Coronary artery (tissue), 2 donors: Measurements from ENCODE around the gene GTPBP6.
"Not testable (repeated sequence)": the region's sequence is repeated elsewhere in the genome, so short reads cannot be mapped to it uniquely, and the experiment has no call there.

Source experiments
- DNase-seq: peaks from one replicate; pipeline ENCODE4 v3.0.0-alpha.2; 2017; ENCODE audit warnings: low spot score
- H3K27ac ChIP-seq, 2 donors: fragments of 200-600 bp; sonication (generic); one replicate each; pipeline ENCODE4 v1.5.1; 2016 to 2019
- H3K4me3 ChIP-seq: fragments of 200-600 bp; sonication (generic); 2 replicates; pipeline ENCODE4 v1.5.1; 2016; ENCODE audit warnings: mild to moderate bottlenecking, moderate library complexity
- TF ChIP-seq, protein P1 (sequence below): fragments of 200-600 bp; sonication (generic); IDR thresholded peaks from one replicate; pipeline ENCODE4 v1.5.1; 2019; ENCODE audit warnings: antibody characterized with exemption

The GTPBP6 gene

GRCh38 chrX:270848-271367 lies 47.7 kb downstream of the GTPBP6 start:
- TF ChIP-seq, protein P1, sequence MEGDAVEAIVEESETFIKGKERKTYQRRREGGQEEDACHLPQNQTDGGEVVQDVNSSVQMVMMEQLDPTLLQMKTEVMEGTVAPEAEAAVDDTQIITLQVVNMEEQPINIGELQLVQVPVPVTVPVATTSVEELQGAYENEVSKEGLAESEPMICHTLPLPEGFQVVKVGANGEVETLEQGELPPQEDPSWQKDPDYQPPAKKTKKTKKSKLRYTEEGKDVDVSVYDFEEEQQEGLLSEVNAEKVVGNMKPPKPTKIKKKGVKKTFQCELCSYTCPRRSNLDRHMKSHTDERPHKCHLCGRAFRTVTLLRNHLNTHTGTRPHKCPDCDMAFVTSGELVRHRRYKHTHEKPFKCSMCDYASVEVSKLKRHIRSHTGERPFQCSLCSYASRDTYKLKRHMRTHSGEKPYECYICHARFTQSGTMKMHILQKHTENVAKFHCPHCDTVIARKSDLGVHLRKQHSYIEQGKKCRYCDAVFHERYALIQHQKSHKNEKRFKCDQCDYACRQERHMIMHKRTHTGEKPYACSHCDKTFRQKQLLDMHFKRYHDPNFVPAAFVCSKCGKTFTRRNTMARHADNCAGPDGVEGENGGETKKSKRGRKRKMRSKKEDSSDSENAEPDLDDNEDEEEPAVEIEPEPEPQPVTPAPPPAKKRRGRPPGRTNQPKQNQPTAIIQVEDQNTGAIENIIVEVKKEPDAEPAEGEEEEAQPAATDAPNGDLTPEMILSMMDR = no peak
- no peak for DNase-seq
- Histone ChIP-seq H3K27ac (no peak overlapping the region), H3K4me3 (no peak overlapping the region)

GRCh38 chrX:267771-268261 lies 50.8 kb downstream of the GTPBP6 start:
- H3K27ac ChIP-seq = no peak overlapping the region
- H3K4me3 ChIP-seq = no peak overlapping the region
- TF ChIP-seq, protein P1 = no peak
- DNase-seq = peak; percentile 54

GRCh38 chrX:265502-265901 lies 53.1 kb downstream of the GTPBP6 start:
- TF ChIP-seq, protein P1 = no peak
- H3K4me3 ChIP-seq = no peak overlapping the region
- H3K27ac ChIP-seq = no peak overlapping the region
- no peak for DNase-seq

DNA sequence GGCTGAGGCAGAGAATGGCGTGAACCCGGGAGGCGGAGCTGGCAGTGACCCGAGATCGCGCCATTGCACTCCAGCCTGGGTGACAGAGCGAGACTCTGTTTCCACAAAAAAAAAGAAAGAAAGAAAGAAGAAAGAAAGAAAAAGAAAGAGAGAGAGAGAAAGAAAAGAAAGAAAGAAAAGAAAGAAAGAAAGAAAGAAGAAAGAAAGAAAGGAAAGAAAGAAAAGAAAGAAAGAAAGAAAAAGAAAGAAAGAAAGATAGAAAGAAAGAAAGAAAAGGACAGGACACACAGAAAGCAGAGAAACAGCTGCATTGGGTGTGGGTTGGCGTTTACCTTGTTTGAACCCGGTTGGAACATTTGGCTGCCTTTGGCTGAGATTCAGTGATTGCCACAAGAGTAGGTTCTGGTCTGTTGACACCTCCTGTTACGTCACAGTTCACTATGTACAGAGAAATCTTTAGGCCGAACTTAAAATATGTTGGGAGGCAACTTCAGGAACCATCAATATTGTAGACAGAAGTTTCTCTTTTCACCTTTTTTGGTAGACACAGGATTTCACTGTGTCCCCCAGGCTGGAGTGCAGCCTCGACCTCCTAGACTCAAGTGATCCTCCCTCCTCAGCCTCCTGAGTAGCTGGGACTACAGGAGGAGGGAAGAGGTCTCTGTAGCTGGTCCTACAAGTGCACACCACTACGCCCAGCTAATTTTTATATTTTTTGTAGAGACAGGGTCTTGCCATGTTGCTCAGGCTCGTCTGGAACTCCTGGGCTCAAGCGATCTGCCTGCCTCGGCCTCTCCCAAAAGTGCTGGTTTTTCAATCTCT lies 53.8 kb downstream of the GTPBP6 start:
- DNase-seq = no peak
- Histone ChIP-seq H3K4me3 (no peak overlapping the region), H3K27ac (no peak overlapping the region)
- TF ChIP-seq, protein P1 = no peak

GRCh38 chrX:264006-264405 lies 54.6 kb downstream of the GTPBP6 start:
- not testable (repeated sequence) for H3K4me3 ChIP-seq, DNase-seq, H3K27ac ChIP-seq

- H3K4me3 ChIP-seq = no peak overlapping the region
- TF ChIP-seq, protein P1 = no peak
- H3K27ac ChIP-seq = no peak overlapping the region
- DNase-seq = no peak
Observed at GRCh38 chrX:262381-262909, 56.2 kb downstream of the GTPBP6 start.

GRCh38 chrX:261919-262352 lies 56.7 kb downstream of the GTPBP6 start:
- H3K4me3 ChIP-seq = no peak overlapping the region
- TF ChIP-seq, protein P1 = no peak
- no peak overlapping the region for H3K27ac ChIP-seq
- DNase-seq = no peak
